Measurements from ENCODE around the gene GRIK1.

GRIK1 gene

GRCh38 chr21:29526545-29526944 lies 413.3 kb downstream of the GRIK1 start:
- H3K4me3 ChIP-seq (ENCODE audit: low read depth, low read length), result no peak overlapping the region
- TF ChIP-seq CTCF (IDR thresholded peaks at IDR 0.05; ENCODE audit: borderline replicate concordance, insufficient read depth, low read depth, low read length), result no peak

- no peak for TF ChIP-seq CTCF (IDR thresholded peaks at IDR 0.05; ENCODE audit: borderline replicate concordance, insufficient read depth, low read depth, low read length)
- H3K4me3 ChIP-seq (ENCODE audit: low read depth, low read length), result no peak overlapping the region
These were observed 415.7 kb downstream of the GRIK1 start for GRCh38 chr21:29524055-29524454.

- no peak overlapping the region for H3K4me3 ChIP-seq (ENCODE audit: low read depth, low read length)
- TF ChIP-seq CTCF (IDR thresholded peaks at IDR 0.05; ENCODE audit: borderline replicate concordance, insufficient read depth, low read depth, low read length), result no peak
These were observed 416.1 kb downstream of the GRIK1 start for GRCh38 chr21:29523646-29524045.

GRCh38 chr21:29521872-29522271 lies 417.9 kb downstream of the GRIK1 start:
- no peak overlapping the region for H3K4me3 ChIP-seq (ENCODE audit: low read depth, low read length)
- TF ChIP-seq CTCF (IDR thresholded peaks at IDR 0.05; ENCODE audit: borderline replicate concordance, insufficient read depth, low read depth, low read length), result no peak

- H3K4me3 ChIP-seq (ENCODE audit: low read depth, low read length), result no peak overlapping the region
- TF ChIP-seq CTCF (IDR thresholded peaks at IDR 0.05; ENCODE audit: borderline replicate concordance, insufficient read depth, low read depth, low read length), result no peak
These were observed 419.6 kb downstream of the GRIK1 start for GRCh38 chr21:29520171-29520570.

- TF ChIP-seq CTCF (IDR thresholded peaks at IDR 0.05; ENCODE audit: borderline replicate concordance, insufficient read depth, low read depth, low read length), result no peak
- H3K4me3 ChIP-seq (ENCODE audit: low read depth, low read length), result no peak overlapping the region
These were observed 425.0 kb downstream of the GRIK1 start for GRCh38 chr21:29514652-29515247.

- TF ChIP-seq CTCF (IDR thresholded peaks at IDR 0.05; ENCODE audit: borderline replicate concordance, insufficient read depth, low read depth, low read length), result no peak
These were observed 426.3 kb downstream of the GRIK1 start for GRCh38 chr21:29513535-29513934.

More at GRCh38 chr21:29513535-29513934, 426.3 kb downstream of the GRIK1 start:
- H3K4me3 ChIP-seq (ENCODE audit: low read depth, low read length), result no peak overlapping the region

All from GM12875 (cell line).